Liver (tissue), 9 donors: ENCODE results near the gene TJP2. TPM values are rescaled to one million over a fixed set of nuclear protein-coding genes. Genes with fewer than 3 reads are reported as not detected.

Experiments used
- DNase-seq: peaks from one replicate; pipeline ENCODE4 v3.0.0-alpha.2; 2017; ENCODE audit warnings: low spot score
- H3K27ac ChIP-seq, 2 donors: one replicate each; pipeline ENCODE4 v1.7.0; 2013; ENCODE audit warnings: inconsistent platforms in 2 of 2, low read length in 2 of 2, control low read depth in 1 of 2, low read depth in 1 of 2, mild to moderate bottlenecking in 1 of 2
- H3K27me3 ChIP-seq, 4 donors: one replicate each; pipeline versions ENCODE4 v1.6.1 to v1.7.0; 2013; ENCODE audit warnings: low read length in 3 of 4, inconsistent platforms in 1 of 4, mild to moderate bottlenecking in 1 of 4, moderate library complexity in 1 of 4; ENCODE audit not compliant: control insufficient read depth in 4 of 4, insufficient read depth in 4 of 4
- H3K36me3 ChIP-seq, 4 donors: one replicate each; pipeline versions ENCODE4 v1.6.1 to v1.7.0; 2013; ENCODE audit warnings: low read length in 3 of 4, mild to moderate bottlenecking in 3 of 4, low read depth in 1 of 4, moderate library complexity in 1 of 4; ENCODE audit not compliant: control insufficient read depth in 4 of 4, insufficient read depth in 3 of 4
- H3K4me1 ChIP-seq, 4 donors: one replicate each; pipeline versions ENCODE4 v1.6.1 to v1.7.0; 2013; ENCODE audit warnings: low read length in 3 of 4, mild to moderate bottlenecking in 3 of 4, moderate library complexity in 1 of 4; ENCODE audit not compliant: control insufficient read depth in 4 of 4, insufficient read depth in 4 of 4
- H3K4me3 ChIP-seq, 3 donors: one replicate each; pipeline versions ENCODE4 v1.6.1 to v1.7.0; 2013; ENCODE audit warnings: low read length in 3 of 3, control low read depth in 1 of 3, low read depth in 1 of 3, mild to moderate bottlenecking in 1 of 3
- H3K9ac ChIP-seq, 2 donors: one replicate each; pipeline ENCODE4 v1.7.0; 2013; ENCODE audit warnings: low read length in 2 of 2, mild to moderate bottlenecking in 2 of 2, moderate library complexity in 2 of 2, control low read depth in 1 of 2, low read depth in 1 of 2
- H3K9me3 ChIP-seq, 4 donors: one replicate each; pipeline versions ENCODE4 v1.6.1 to v1.7.0; 2013; ENCODE audit warnings: low read length in 3 of 4; ENCODE audit not compliant: control insufficient read depth in 4 of 4
- CTCF ChIP-seq: fragments of 150-350 bp; IDR thresholded peaks from 2 replicates; pipeline ENCODE4 v1.5.1; 2017; ENCODE audit warnings: improper control_type of control experiment, low read depth, low read length; ENCODE audit not compliant: missing input control
- EGR1 ChIP-seq, 2 donors: IDR thresholded peaks; 2 replicates each; pipeline ENCODE4 v1.6.1; 2016 to 2018; ENCODE audit warnings: antibody characterized with exemption in 2 of 2, low read depth in 2 of 2
- FOXA1 ChIP-seq: IDR thresholded peaks from 2 replicates; pipeline ENCODE4 v1.6.1; 2016; ENCODE audit warnings: antibody characterized with exemption
- FOXA2 ChIP-seq: IDR thresholded peaks from 2 replicates; pipeline ENCODE4 v1.6.1; 2016; ENCODE audit warnings: antibody characterized with exemption
- GABPA ChIP-seq, 2 donors: IDR thresholded peaks in 1 of 2; conservative IDR thresholded peaks in 1 of 2; 2 replicates each; pipeline ENCODE4 v1.6.1; 2016; ENCODE audit warnings: antibody characterized with exemption in 2 of 2, mild to moderate bottlenecking in 1 of 2, moderate library complexity in 1 of 2
- HNF4A ChIP-seq, 2 donors: conservative IDR thresholded peaks; 2 replicates each; pipeline ENCODE4 v1.6.1; 2016; ENCODE audit warnings: antibody characterized with exemption in 2 of 2, mild to moderate bottlenecking in 2 of 2
- HNF4G ChIP-seq: IDR thresholded peaks from 2 replicates; pipeline ENCODE4 v1.6.1; 2016; ENCODE audit warnings: antibody characterized with exemption
- JUND ChIP-seq, 2 donors: IDR thresholded peaks; 2 replicates each; pipeline ENCODE4 v1.6.1; 2016; ENCODE audit warnings: antibody characterized with exemption in 2 of 2
- NR2F2 ChIP-seq: IDR thresholded peaks from 2 replicates; pipeline ENCODE4 v1.6.1; 2016; ENCODE audit warnings: antibody characterized with exemption
- RAD21 ChIP-seq, 2 donors: IDR thresholded peaks; 2 replicates each; pipeline ENCODE4 v1.6.1; 2016; ENCODE audit warnings: antibody characterized with exemption in 2 of 2, mild to moderate bottlenecking in 2 of 2
- REST ChIP-seq: IDR thresholded peaks from 2 replicates; pipeline ENCODE4 v1.6.1; 2016; ENCODE audit warnings: antibody characterized with exemption, mild to moderate bottlenecking
- SP1 ChIP-seq: IDR thresholded peaks from 2 replicates; pipeline ENCODE4 v1.6.1; 2018; ENCODE audit warnings: antibody characterized with exemption, mild to moderate bottlenecking
- TAF1 ChIP-seq: conservative IDR thresholded peaks from 2 replicates; pipeline ENCODE4 v1.6.1; 2016; ENCODE audit warnings: antibody characterized with exemption, mild to moderate bottlenecking
- YY1 ChIP-seq: IDR thresholded peaks from 2 replicates; pipeline ENCODE4 v1.6.1; 2016; ENCODE audit warnings: antibody characterized with exemption, mild to moderate bottlenecking
- WGBS: extraction: QIAGEN DNeasy Blood & Tissue Kit; methylation state at CpG from one replicate; pipeline ENCODE4 v1.1.7; 2013; 5-methylcytosine and 5-hydroxymethylcytosine counted together
- polyA plus RNA-seq, 2 donors: library from polyadenylated mRNA; stranded (reverse) in 1 of 2; unstranded in 1 of 2; fragments of 200-250 nt in 1 of 2; fragments of >200 nt in 1 of 2; fragmentation: Nextera tagmentation in 1 of 2; extraction: Ambion mirVana in 1 of 2; gene quantifications; one replicate each; pipeline versions ENCODE4 v1.2.1 to v1.2.3, GENCODE V29; 2013 to 2015
- total RNA-seq, 2 donors: library from RNA; depleted of rRNA; stranded (reverse); fragments of >200 nt; gene quantifications; one replicate each; pipeline ENCODE4 v1.2.3, GENCODE V29; 2014
- TF ChIP-seq, protein P1 (sequence below): IDR thresholded peaks from 2 replicates; pipeline ENCODE4 v1.6.1; 2016; ENCODE audit warnings: antibody characterized with exemption
- TF ChIP-seq, protein P2 (sequence below): IDR thresholded peaks from 2 replicates; pipeline ENCODE4 v1.6.1; 2016; ENCODE audit warnings: antibody characterized with exemption
- donor health status: healthy.
- donor health status: healthy.
- donor health status: healthy.
- donor health status: healthy.
- donor health status: healthy.

Gene TJP2
- total and polyA plus RNA-seq, 4 donors = 23.2 to 74.0 (median 32.6) TPM

GRCh38 chr9:69323861-69324260 lies 149.8 kb downstream of the TJP2 start:
- Histone ChIP-seq H3K4me3 (no peak overlapping the region), H3K9ac (no peak overlapping the region), H3K27me3 (peaks cover 0 to 10% (median under 1%) of the 10 kb centered on the region in 4 donors), H3K27ac (no peak overlapping the region), H3K36me3 (no peaks in the 10 kb centered on the region), H3K4me1 (peaks cover 3 to 13% (median 6%) of the 10 kb centered on the region in 4 donors), H3K9me3 (no peaks in the 10 kb centered on the region)
- TF ChIP-seq YY1 = no peak
- TF ChIP-seq HNF4G = no peak
- TF ChIP-seq FOXA1 = no peak
- no peak for TF ChIP-seq FOXA2
- TF ChIP-seq REST = no peak
- TF ChIP-seq EGR1 (IDR thresholded peaks at IDR 0.05; ENCODE audit: low read depth in 2 of 2) = no peak
- TF ChIP-seq, protein P1, sequence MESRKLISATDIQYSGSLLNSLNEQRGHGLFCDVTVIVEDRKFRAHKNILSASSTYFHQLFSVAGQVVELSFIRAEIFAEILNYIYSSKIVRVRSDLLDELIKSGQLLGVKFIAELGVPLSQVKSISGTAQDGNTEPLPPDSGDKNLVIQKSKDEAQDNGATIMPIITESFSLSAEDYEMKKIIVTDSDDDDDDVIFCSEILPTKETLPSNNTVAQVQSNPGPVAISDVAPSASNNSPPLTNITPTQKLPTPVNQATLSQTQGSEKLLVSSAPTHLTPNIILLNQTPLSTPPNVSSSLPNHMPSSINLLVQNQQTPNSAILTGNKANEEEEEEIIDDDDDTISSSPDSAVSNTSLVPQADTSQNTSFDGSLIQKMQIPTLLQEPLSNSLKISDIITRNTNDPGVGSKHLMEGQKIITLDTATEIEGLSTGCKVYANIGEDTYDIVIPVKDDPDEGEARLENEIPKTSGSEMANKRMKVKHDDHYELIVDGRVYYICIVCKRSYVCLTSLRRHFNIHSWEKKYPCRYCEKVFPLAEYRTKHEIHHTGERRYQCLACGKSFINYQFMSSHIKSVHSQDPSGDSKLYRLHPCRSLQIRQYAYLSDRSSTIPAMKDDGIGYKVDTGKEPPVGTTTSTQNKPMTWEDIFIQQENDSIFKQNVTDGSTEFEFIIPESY = no peak
- no peak for TF ChIP-seq GABPA (IDR thresholded peaks at IDR 0.05 in 1 of 2, conservative IDR thresholded peaks at IDR 0.05 in 1 of 2)
- no peak for TF ChIP-seq HNF4A (conservative IDR thresholded peaks at IDR 0.05)
- TF ChIP-seq, protein P2, sequence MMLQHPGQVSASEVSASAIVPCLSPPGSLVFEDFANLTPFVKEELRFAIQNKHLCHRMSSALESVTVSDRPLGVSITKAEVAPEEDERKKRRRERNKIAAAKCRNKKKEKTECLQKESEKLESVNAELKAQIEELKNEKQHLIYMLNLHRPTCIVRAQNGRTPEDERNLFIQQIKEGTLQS = no peak
- no peak for TF ChIP-seq RAD21 (IDR thresholded peaks at IDR 0.05)
- TF ChIP-seq TAF1 = no peak
- no peak for TF ChIP-seq NR2F2
- no peak for TF ChIP-seq SP1
- no peak for TF ChIP-seq JUND (IDR thresholded peaks at IDR 0.05)
- no peak for TF ChIP-seq CTCF
- 73% methylated on average over 2 of the region's 2 CpGs for WGBS
- no peak for DNase-seq

Other genes with a start within 250 kb of the TJP2 start
- not detected for gene PRKACG, start 160.2 kb upstream of the TJP2 start, total RNA-seq
- gene PRKACG, start 160.2 kb upstream of the TJP2 start, polyA plus RNA-seq = not detected
- 10 to 100 TPM in 1 of 2 donors, 1 to 10 TPM in 1; 4.7 to 17.2 TPM for gene FXN, start 138.5 kb upstream of the TJP2 start, total RNA-seq
- 10 to 100 TPM; 30.5 to 41.7 TPM for gene FXN, start 138.5 kb upstream of the TJP2 start, polyA plus RNA-seq
- under 1 TPM; 0.09 to 0.33 TPM for gene ENTREP1, start 150.9 kb downstream of the TJP2 start, total RNA-seq
- gene ENTREP1, start 150.9 kb downstream of the TJP2 start, polyA plus RNA-seq = under 1 TPM; 0.07 to 0.14 TPM